HAP-1 (cell line): ENCODE data around the gene CHMP6.

Experiments
- DNase-seq, 2 experiments: peaks; one replicate each; pipeline ENCODE4 v3.0.0-alpha.2; 2016 to 2020; ENCODE audit warnings: low spot score in 2 of 2
- H3K27me3 ChIP-seq: fragments of 250-450 bp; sonication (Bioruptor Pico); 2 replicates; pipeline ENCODE4 v1.5.1; 2020; ENCODE audit warnings: low read depth, mild to moderate bottlenecking, moderate library complexity
- H3K36me3 ChIP-seq: fragments of 250-450 bp; sonication (Bioruptor Pico); replicated peaks from 2 replicates; pipeline ENCODE4 v1.5.1; 2020; ENCODE audit warnings: mild to moderate bottlenecking
- H3K4me1 ChIP-seq: fragments of 250-450 bp; sonication (Bioruptor Pico); 2 replicates; pipeline ENCODE4 v1.5.1; 2020; ENCODE audit warnings: mild to moderate bottlenecking
- H3K4me3 ChIP-seq: fragments of 250-450 bp; sonication (Bioruptor Pico); 2 replicates; pipeline ENCODE4 v1.5.1; 2020; ENCODE audit warnings: mild to moderate bottlenecking, moderate library complexity
- H3K9me3 ChIP-seq: fragments of 250-450 bp; sonication (Bioruptor Pico); 2 replicates; pipeline ENCODE4 v1.5.1; 2020; ENCODE audit warnings: mild to moderate bottlenecking, moderate library complexity
- in situ Hi-C: fragments of 300-500 bp; cut with MboI; formaldehyde crosslinking; loops from 3 replicates; pipeline ENCODE4 v1.14.3; 2020; ENCODE audit warnings: low sequenced_read_pairs, inconsistent platforms, mixed read lengths

Gene CHMP6

DNA sequence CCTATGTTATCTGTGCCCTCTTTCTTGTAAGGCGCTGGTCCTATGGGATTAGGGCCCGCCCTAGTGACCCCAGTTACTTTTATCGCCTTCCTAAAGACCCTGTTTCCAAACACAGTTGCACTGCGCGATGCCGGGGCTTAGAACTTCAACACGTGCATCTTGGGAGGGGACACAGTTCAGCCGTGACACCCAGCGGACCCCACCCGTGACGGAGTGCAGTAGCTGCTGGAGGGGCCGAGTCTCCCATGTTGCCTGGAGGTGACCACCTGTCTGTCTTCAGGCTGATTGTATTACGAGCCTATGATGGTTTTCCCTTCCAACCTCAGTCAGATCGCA is 52.8 kb downstream of the CHMP6 start:
- Histone ChIP-seq H3K27me3 (no peaks in the 10 kb centered on the region), H3K4me1 (peaks cover 11% of the 10 kb centered on the region), H3K4me3 (no peak overlapping the region), H3K9me3 (no peaks in the 10 kb centered on the region), H3K36me3 (no peaks in the 10 kb centered on the region)
- in situ Hi-C loops = no loop called here
- no peak for DNase-seq

- Histone ChIP-seq H3K36me3 (no peaks in the 10 kb centered on the region), H3K27me3 (no peaks in the 10 kb centered on the region), H3K9me3 (no peaks in the 10 kb centered on the region), H3K4me1 (peaks cover 8% of the 10 kb centered on the region), H3K4me3 (no peak overlapping the region)
- in situ Hi-C loops = no loop called here
- peak in 1 of 2 experiments; percentile 33 for DNase-seq
These were observed 53.3 kb downstream of the CHMP6 start for GRCh38 chr17:81044764-81045589.

- H3K4me3 ChIP-seq = no peak overlapping the region
- no peak for DNase-seq
- no peaks in the 10 kb centered on the region for H3K36me3 ChIP-seq
- no peaks in the 10 kb centered on the region for H3K9me3 ChIP-seq
- peaks cover 1% of the 10 kb centered on the region; the same call in 1 of the 2 replicates for H3K4me1 ChIP-seq
- no peaks in the 10 kb centered on the region for H3K27me3 ChIP-seq
- in situ Hi-C loops = no loop called here
These were observed 54.0 kb downstream of the CHMP6 start for GRCh38 chr17:81045590-81046095.

- no peaks in the 10 kb centered on the region for H3K36me3 ChIP-seq
- no peaks in the 10 kb centered on the region for H3K27me3 ChIP-seq
- no peaks in the 10 kb centered on the region for H3K4me1 ChIP-seq
- no peaks in the 10 kb centered on the region for H3K9me3 ChIP-seq
- H3K4me3 ChIP-seq = no peak overlapping the region
- in situ Hi-C loops = no loop called here
- DNase-seq = no peak
These were observed 54.6 kb downstream of the CHMP6 start for GRCh38 chr17:81046132-81046769.

- H3K36me3 ChIP-seq = no peaks in the 10 kb centered on the region
- DNase-seq = no peak
- H3K9me3 ChIP-seq = no peaks in the 10 kb centered on the region
- no peaks in the 10 kb centered on the region for H3K27me3 ChIP-seq
- H3K4me1 ChIP-seq = no peaks in the 10 kb centered on the region
- H3K4me3 ChIP-seq = no peak overlapping the region
- in situ Hi-C loops = no loop called here
These were observed 55.2 kb downstream of the CHMP6 start for GRCh38 chr17:81046770-81047359.

DNA sequence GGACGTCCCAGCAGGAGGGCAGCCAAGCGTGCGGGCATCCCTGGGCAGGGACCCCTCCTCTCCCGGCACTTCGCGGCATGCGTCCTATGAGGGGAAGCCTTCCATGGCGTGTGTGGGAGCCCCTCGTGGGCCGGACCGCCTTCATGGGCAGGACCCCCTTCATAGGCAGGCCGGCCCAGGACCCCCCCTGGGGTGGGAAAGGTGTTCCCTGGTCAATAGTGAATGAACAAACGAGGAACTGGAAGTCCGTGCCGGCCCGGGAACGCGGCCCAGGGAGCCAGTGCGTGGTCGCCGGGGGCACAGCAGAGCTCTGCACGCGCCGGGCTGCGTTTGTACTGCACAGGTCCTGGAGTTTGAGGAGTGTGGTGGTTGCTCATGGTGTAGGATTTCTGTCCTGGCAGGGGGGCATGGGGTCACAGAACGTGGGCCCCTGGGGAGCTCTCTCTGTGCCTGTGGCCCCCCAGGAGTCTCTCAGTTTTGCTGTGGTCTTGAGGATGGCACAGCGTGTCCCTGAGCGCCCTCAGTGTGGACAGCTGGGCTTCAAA is 57.3 kb downstream of the CHMP6 start:
- DNase-seq = no peak
- H3K9me3 ChIP-seq = no peaks in the 10 kb centered on the region
- no peaks in the 10 kb centered on the region for H3K27me3 ChIP-seq
- H3K4me1 ChIP-seq = no peaks in the 10 kb centered on the region
- in situ Hi-C loops = no loop called here
- no peaks in the 10 kb centered on the region for H3K36me3 ChIP-seq
- no peak overlapping the region for H3K4me3 ChIP-seq

GRCh38 chr17:81049372-81049911 is 57.8 kb downstream of the CHMP6 start:
- in situ Hi-C loops = no loop called here
- Histone ChIP-seq H3K27me3 (no peaks in the 10 kb centered on the region), H3K4me3 (no peak overlapping the region), H3K9me3 (no peaks in the 10 kb centered on the region), H3K4me1 (no peaks in the 10 kb centered on the region), H3K36me3 (no peaks in the 10 kb centered on the region)
- no peak for DNase-seq
